Measurements from ENCODE around the gene ASH1L.
"Not testable (repeated sequence)": the region's sequence is repeated elsewhere in the genome, so short reads cannot be mapped to it uniquely, and the experiment has no call there.

ASH1L gene

GRCh38 chr1:155433128-155433830 is 129.3 kb downstream of the ASH1L start:
- not testable (repeated sequence) for DNase-seq

- DNase-seq = no peak
Observed at GRCh38 chr1:155424091-155424490, 138.5 kb downstream of the ASH1L start.

GRCh38 chr1:155420788-155421187 is 141.8 kb downstream of the ASH1L start:
- DNase-seq = no peak

GRCh38 chr1:155411840-155412239 is 150.8 kb downstream of the ASH1L start:
- DNase-seq = not testable (repeated sequence)

GRCh38 chr1:155410931-155411330 is 151.7 kb downstream of the ASH1L start:
- DNase-seq = no peak

GRCh38 chr1:155396874-155397476 is 165.6 kb downstream of the ASH1L start:
- no peak for DNase-seq

- DNase-seq = no peak
Observed at GRCh38 chr1:155392898-155393411, 169.6 kb downstream of the ASH1L start.

GRCh38 chr1:155389826-155390225 is 172.8 kb downstream of the ASH1L start:
- DNase-seq = no peak

- DNase-seq = not testable (repeated sequence)
Observed at GRCh38 chr1:155385836-155386235, 176.8 kb downstream of the ASH1L start.

GRCh38 chr1:155383406-155383805 is 179.2 kb downstream of the ASH1L start:
- no peak for DNase-seq

- no peak for DNase-seq
Observed at GRCh38 chr1:155379631-155380090, 182.9 kb downstream of the ASH1L start.

- DNase-seq = no peak
Observed at GRCh38 chr1:155379180-155379579, 183.4 kb downstream of the ASH1L start.

- no peak for DNase-seq
Observed at GRCh38 chr1:155360051-155360450, 202.6 kb downstream of the ASH1L start.

GRCh38 chr1:155352631-155353030 is 210.0 kb downstream of the ASH1L start:
- DNase-seq = no peak

GRCh38 chr1:155342842-155343241 is 219.8 kb downstream of the ASH1L start:
- DNase-seq = no peak

GRCh38 chr1:155339515-155340097 is 223.0 kb downstream of the ASH1L start:
- no peak for DNase-seq

- DNase-seq = no peak
Observed at GRCh38 chr1:155334962-155335361, 227.6 kb downstream of the ASH1L start.

GRCh38 chr1:155329980-155330598 is 232.5 kb downstream of the ASH1L start:
- no peak for DNase-seq

- not testable (repeated sequence) for DNase-seq
Observed at GRCh38 chr1:155328856-155329255, 233.7 kb downstream of the ASH1L start.

- no peak for DNase-seq
Observed at GRCh38 chr1:155327981-155328380, 234.6 kb downstream of the ASH1L start.

GRCh38 chr1:155326631-155327037 is 236.0 kb downstream of the ASH1L start:
- DNase-seq = no peak

- no peak for DNase-seq
Observed at GRCh38 chr1:155326020-155326526, 236.5 kb downstream of the ASH1L start.

- no peak for DNase-seq
Observed at GRCh38 chr1:155325603-155325893, 237.1 kb downstream of the ASH1L start.
